WTC11 (cell line): ENCODE results near the gene DNM3. TPM values are rescaled to one million over a fixed set of nuclear protein-coding genes. Genes with fewer than 3 reads are reported as not detected.

Experiments
- ATAC-seq: fragments of 200-7000 bp; cut with Tn5 transposase; 2 replicates; pipeline ENCODE4 v1.10.0; 2021; ENCODE audit warnings: mild to moderate bottlenecking, moderate library complexity
- CTCF ChIA-PET: fragments of 300-600 bp; sonication (Branson Sonifier 250); formaldehyde crosslinking; loops from one replicate; lab custom pipeline; 2021; ENCODE audit warnings: antibody characterized with exemption; lab: Charles Lee
- POLR2A ChIA-PET: fragments of 350-600 bp; sonication (Branson Sonifier 250); formaldehyde crosslinking; loops from one replicate; lab custom pipeline; 2021; ENCODE audit warnings: antibody characterized with exemption; lab: Charles Lee
- DNase-seq: peaks from one replicate; pipeline ENCODE4 v3.0.0; 2021; ENCODE audit warnings: low spot score
- H3K27ac Mint-ChIP-seq: 2 replicates; pipeline ENCODE4 v1.8.0; 2021; ENCODE audit warnings: mixed read lengths
- H3K27me3 Mint-ChIP-seq: 2 replicates; pipeline ENCODE4 v1.8.0; 2021; ENCODE audit warnings: low read depth, mild to moderate bottlenecking, moderate library complexity, mixed read lengths
- H3K36me3 Mint-ChIP-seq: 2 replicates; pipeline ENCODE4 v1.8.0; 2021; ENCODE audit warnings: mixed read lengths
- H3K4me1 Mint-ChIP-seq: 2 replicates; pipeline ENCODE4 v1.8.0; 2022; ENCODE audit warnings: mixed read lengths
- H3K4me3 Mint-ChIP-seq: 2 replicates; pipeline ENCODE4 v1.8.0; 2021; ENCODE audit warnings: mild to moderate bottlenecking, moderate library complexity, mixed read lengths
- H3K9me3 Mint-ChIP-seq: 2 replicates; pipeline ENCODE4 v1.8.0; 2021; ENCODE audit warnings: mixed read lengths
- ATF3 ChIP-seq: sonication (generic); formaldehyde crosslinking; conservative IDR thresholded peaks from 2 replicates; pipeline ENCODE4 v1.8.1; 2022; ENCODE audit warnings: mild to moderate bottlenecking, missing genetic modification reagents
- CBFB ChIP-seq: sonication (generic); formaldehyde crosslinking; IDR thresholded peaks from 2 replicates; pipeline ENCODE4 v1.8.1; 2022; ENCODE audit warnings: mild to moderate bottlenecking, low read depth, missing genetic modification reagents
- CDX4 ChIP-seq: fragments of 250-450 bp; sonication (Bioruptor Pico); IDR thresholded peaks from 2 replicates; pipeline ENCODE4 v1.9.0; 2021; ENCODE audit warnings: moderate library complexity, mild to moderate bottlenecking, inconsistent platforms, borderline replicate concordance
- E2F4 ChIP-seq: sonication (generic); formaldehyde crosslinking; IDR thresholded peaks from 2 replicates; pipeline ENCODE4 v1.8.1; 2022; ENCODE audit warnings: low read depth, mild to moderate bottlenecking, moderate library complexity, missing genetic modification reagents, borderline replicate concordance
- ELF4 ChIP-seq: sonication (generic); formaldehyde crosslinking; IDR thresholded peaks from 2 replicates; pipeline ENCODE4 v1.8.1; 2022; ENCODE audit warnings: low read depth, mild to moderate bottlenecking, moderate library complexity, missing genetic modification reagents
- EMX1 ChIP-seq: fragments of 250-450 bp; sonication (Bioruptor Pico); IDR thresholded peaks from 2 replicates; pipeline ENCODE4 v1.8.0; 2021; ENCODE audit warnings: mild to moderate bottlenecking
- FOXP1 ChIP-seq: sonication (generic); formaldehyde crosslinking; IDR thresholded peaks from 2 replicates; pipeline ENCODE4 v1.8.0; 2022; ENCODE audit warnings: missing genetic modification reagents, mild to moderate bottlenecking, moderate library complexity, borderline replicate concordance
- GTF2I ChIP-seq: fragments of 250-450 bp; sonication (Bioruptor Pico); conservative IDR thresholded peaks from 2 replicates; pipeline ENCODE4 v1.4.0; 2021; ENCODE audit warnings: mild to moderate bottlenecking
- IRF1 ChIP-seq: sonication (generic); formaldehyde crosslinking; IDR thresholded peaks from 2 replicates; pipeline ENCODE4 v1.8.0; 2023; ENCODE audit warnings: missing genetic modification reagents
- IRF2 ChIP-seq: sonication (generic); formaldehyde crosslinking; IDR thresholded peaks from 2 replicates; pipeline ENCODE4 v1.8.0; 2022; ENCODE audit warnings: low read depth, missing genetic modification reagents, borderline replicate concordance
- KAT7 ChIP-seq: sonication (generic); formaldehyde crosslinking; IDR thresholded peaks from 2 replicates; pipeline ENCODE4 v1.8.1; 2023; ENCODE audit warnings: missing genetic modification reagents, mild to moderate bottlenecking, borderline replicate concordance
- PRDM15 ChIP-seq: sonication (generic); formaldehyde crosslinking; IDR thresholded peaks from 2 replicates; pipeline ENCODE4 v1.8.0; 2022; ENCODE audit warnings: missing genetic modification reagents
- STAT6 ChIP-seq: sonication (generic); formaldehyde crosslinking; conservative IDR thresholded peaks from 2 replicates; pipeline ENCODE4 v1.8.1; 2023; ENCODE audit warnings: mild to moderate bottlenecking, low read depth, missing genetic modification reagents, moderate library complexity
- TCF7 ChIP-seq: sonication (generic); formaldehyde crosslinking; IDR thresholded peaks from 2 replicates; pipeline ENCODE4 v1.8.0; 2022; ENCODE audit warnings: mild to moderate bottlenecking, low read depth, missing genetic modification reagents, moderate library complexity
- ZNF317 ChIP-seq: sonication (generic); formaldehyde crosslinking; IDR thresholded peaks from 2 replicates; pipeline ENCODE4 v1.8.1; 2023; ENCODE audit warnings: low read depth, mild to moderate bottlenecking, moderate library complexity, missing genetic modification reagents, borderline replicate concordance
- ZNF532 ChIP-seq: fragments of 250-450 bp; sonication (Bioruptor Pico); IDR thresholded peaks from 2 replicates; pipeline ENCODE4 v1.9.0; 2021; ENCODE audit warnings: mild to moderate bottlenecking, borderline replicate concordance
- total RNA-seq: library from RNA; stranded (reverse); gene quantifications from 3 replicates; pipeline ENCODE4 v1.2.3, GENCODE V29; 2021

Gene DNM3
- total RNA-seq, 1 experiment from 2014 or later = 1.9 TPM

GRCh38 chr1:172184506-172185191 is 343.4 kb downstream of the DNM3 start:
- peaks cover 51% of the 10 kb centered on the region for H3K4me1 Mint-ChIP-seq
- no peaks in the 10 kb centered on the region for H3K9me3 Mint-ChIP-seq
- POLR2A ChIA-PET = interaction anchor here (0.7 kb wide), 1 partner anchor 104 kb away, joined by 5 read pairs; no protein-coding TSS in a partner anchor
- H3K27me3 Mint-ChIP-seq = no peaks in the 10 kb centered on the region
- H3K27ac Mint-ChIP-seq = peak overlapping the region; percentile 90
- H3K4me3 Mint-ChIP-seq = 0 out of 2 replicates have a peak overlapping the region, but pooled peaks have one; percentile 4
- CTCF ChIA-PET = interaction anchor here (0.7 to 1.3 kb wide), 5 partner anchors 33 to 384 kb away, joined by 3 to 4 read pairs (median 3); partner anchors contain the start of gene PIGC
- TF ChIP-seq CBFB (no peak), E2F4 (CRISPR knock-in tag) (no peak), IRF1 (no peak), TCF7 (no peak), PRDM15 (CRISPR knock-in tag) (no peak), ATF3 (CRISPR knock-in tag) (no peak), ZNF532 (CRISPR knock-in tag) (no peak)
- ATAC-seq (peak; percentile 46), DNase-seq (no peak)
- no peaks in the 10 kb centered on the region for H3K36me3 Mint-ChIP-seq

GRCh38 chr1:172185211-172185610 is 343.9 kb downstream of the DNM3 start:
- ATAC-seq (peak; percentile 28), DNase-seq (no peak)
- CTCF ChIA-PET = interaction anchor here (0.7 to 1.3 kb wide), 4 partner anchors 183 to 384 kb away, joined by 3 to 4 read pairs (median 3); partner anchors contain the start of gene PIGC
- H3K36me3 Mint-ChIP-seq = no peaks in the 10 kb centered on the region
- TF ChIP-seq KAT7 = no peak
- TF ChIP-seq TCF7 = no peak
- 0 out of 2 replicates have a peak overlapping the region, but pooled peaks have one; percentile 4 for H3K4me3 Mint-ChIP-seq
- H3K4me1 Mint-ChIP-seq = peaks cover 51% of the 10 kb centered on the region
- POLR2A ChIA-PET = no interaction called here
- peak overlapping the region; percentile 90 for H3K27ac Mint-ChIP-seq
- H3K27me3 Mint-ChIP-seq = no peaks in the 10 kb centered on the region
- H3K9me3 Mint-ChIP-seq = no peaks in the 10 kb centered on the region

- Mint-ChIP-seq H3K4me3 (no peak overlapping the region), H3K27me3 (no peaks in the 10 kb centered on the region), H3K36me3 (no peaks in the 10 kb centered on the region), H3K4me1 (peaks cover 45% of the 10 kb centered on the region), H3K9me3 (no peaks in the 10 kb centered on the region), H3K27ac (no peak overlapping the region)
- no peak for DNase-seq
- ChIA-PET POLR2A (no interaction called here), CTCF (no interaction called here)
- ATAC-seq = no peak
- TF ChIP-seq GTF2I (CRISPR knock-in tag) (no peak), ZNF317 (CRISPR knock-in tag) (no peak), IRF2 (no peak), ELF4 (CRISPR knock-in tag) (no peak), EMX1 (CRISPR knock-in tag) (no peak), CDX4 (CRISPR knock-in tag) (no peak), FOXP1 (no peak), STAT6 (CRISPR knock-in tag) (no peak)
Measured at GRCh38 chr1:172185996-172186395, 344.7 kb downstream of the DNM3 start.
